ENCODE measurements around the gene DERL3. TPM values are rescaled to one million over a fixed set of nuclear protein-coding genes. Genes with fewer than 3 reads are reported as not detected.
A peak's percentile ranks its signal among the peaks of the same experiment; 100 is the strongest.

Gene DERL3
- total and polyA plus RNA-seq, 2 donors (not counting 1 experiment from before 2014, with no cell fraction given) = 77.0 to 142 TPM

- Mint-ChIP-seq H3K4me3 (peak overlapping the region; percentile 39), H3K27ac (peak overlapping the region; percentile 74)
- H3K27me3 ChIP-seq (replicated peaks in 1 of 4; ENCODE audit: control extremely low read depth in 1 of 4, control insufficient read depth in 3 of 4, insufficient read depth in 4 of 4, low read length in 3 of 4) = no peaks in the 10 kb centered on the region
Measured at GRCh38 chr22:23847310-23847920, 8.6 kb upstream of the DERL3 start.

More at GRCh38 chr22:23847310-23847920, 8.6 kb upstream of the DERL3 start:
- no peak overlapping the region for H3K9ac ChIP-seq (ENCODE audit: low read length)
- DNase-seq = no peak
- H3K9me3 ChIP-seq (ENCODE audit: control extremely low read depth in 1 of 3, control insufficient read depth in 2 of 3, insufficient read depth in 1 of 3, low read length in 2 of 3) = peaks cover 0 to 5% (median 0%) of the 10 kb centered on the region in 3 donors
- no peak for TF ChIP-seq EZH2 (IDR thresholded peaks at IDR 0.05; ENCODE audit: borderline replicate concordance, insufficient read depth, low read depth, low read length, poor library complexity, severe bottlenecking)
- no peak for TF ChIP-seq CTCF (IDR thresholded peaks at IDR 0.05)
- ATAC-seq (ENCODE audit: low read depth) = no peak
- H4K20me1 ChIP-seq (ENCODE audit: control insufficient read depth, insufficient read depth, low read length, poor library complexity, severe bottlenecking) = no peaks in the 10 kb centered on the region
- ChIA-PET POLR2A (interaction anchor here (0.7 to 3.8 kb wide), 10 partner anchors 10 to 240 kb away, joined by 3 to 50 read pairs (median 5); partner anchors contain the start of genes C22orf15, MMP11, SLC2A11 and SMARCB1), CTCF (interaction anchor here (0.7 to 9.7 kb wide), 14 partner anchors 9 to 306 kb away, joined by 3 to 183 read pairs (median 4); partner anchors contain the start of genes CHCHD10, DERL3, MMP11 and SLC2A11)
- H3K4me1 ChIP-seq (ENCODE audit: control insufficient read depth in 2 of 2, insufficient read depth in 2 of 2, low read length in 2 of 2) = peaks cover 54 to 81% of the 10 kb centered on the region in 2 donors
- H2AFZ ChIP-seq (ENCODE audit: insufficient read depth, low read depth, low read length, poor library complexity, severe bottlenecking) = no peak overlapping the region
- no peaks in the 10 kb centered on the region for H3K9me3 Mint-ChIP-seq (ENCODE audit: insufficient read depth)
- peaks cover 10% of the 10 kb centered on the region for H3K79me2 ChIP-seq (ENCODE audit: control insufficient read depth, insufficient read depth, low read length)
- no peaks in the 10 kb centered on the region for H3K36me3 ChIP-seq (replicated peaks in 1 of 2; ENCODE audit: control extremely low read depth in 1 of 2, control insufficient read depth in 1 of 2, extremely low read depth in 1 of 2, insufficient read depth in 2 of 2, low read length in 1 of 2)
- intact Hi-C loops (cut with micrococcal nuclease) = loop anchor here (5.0 to 10.0 kb wide), 3 partner anchors 220 to 703 kb away; partner anchors contain the start of genes RAB36 and RSPH14
- WGBS (ENCODE audit: insufficient coverage) = 79% methylated on average over 12 of the region's 18 CpGs
- H3K27ac ChIP-seq (ENCODE audit: low read length in 2 of 2) = no peak overlapping the region
- H3K4me1 Mint-ChIP-seq = peaks cover 82% of the 10 kb centered on the region
- H3K4me3 ChIP-seq (ENCODE audit: control extremely low read depth in 1 of 5, extremely low read depth in 1 of 5, insufficient read depth in 1 of 5, low read depth in 2 of 5, low read length in 4 of 5) = peak overlapping the region in 1 of 5 experiments; percentile 6
- peak overlapping the region; percentile 34 for H3K4me2 ChIP-seq (replicated peaks; ENCODE audit: low read depth, low read length, poor library complexity, severe bottlenecking)
- no peaks in the 10 kb centered on the region for H3K27me3 Mint-ChIP-seq

Data from B cell (primary cell).